Lung microvascular endothelial cell (primary cell): ENCODE measurements around the gene MAP3K2. TPM values are rescaled to one million over a fixed set of nuclear protein-coding genes. Genes with fewer than 3 reads are reported as not detected.

Experiments used
- DNase-seq, 2 donors: peaks; one replicate each; pipeline versions ENCODE4 v3.0.0 to v3.0.0-alpha.2; 2010; ENCODE audit warnings: low read depth in 2 of 2
- total RNA-seq: library from RNA; depleted of rRNA; stranded (reverse); fragments of >200 nt; gene quantifications from 2 replicates; pipeline ENCODE4 v1.2.1, GENCODE V29; 2014

The MAP3K2 gene
- total RNA-seq, 1 donor from 2014 or later = 19.8 TPM

- DNase-seq = no peak
These were observed 19.9 kb upstream of the MAP3K2 start for GRCh38 chr2:127407661-127408003.

GRCh38 chr2:127407091-127407490 is 19.3 kb upstream of the MAP3K2 start:
- no peak for DNase-seq

GRCh38 chr2:127406454-127406853 is 18.7 kb upstream of the MAP3K2 start:
- no peak for DNase-seq

- peak in 1 of 2 donors; percentile 44 for DNase-seq
These were observed 17.5 kb upstream of the MAP3K2 start for GRCh38 chr2:127405255-127405610.

GRCh38 chr2:127404466-127405254 is 16.9 kb upstream of the MAP3K2 start:
- no peak for DNase-seq

- DNase-seq = no peak
These were observed 15.7 kb upstream of the MAP3K2 start for GRCh38 chr2:127403460-127403859.

- DNase-seq = no peak
These were observed 14.3 kb upstream of the MAP3K2 start for GRCh38 chr2:127401757-127402695.

GRCh38 chr2:127400897-127401756 is 13.4 kb upstream of the MAP3K2 start:
- DNase-seq = peak in 1 of 2 donors; percentile 49

- no peak for DNase-seq
These were observed 12.7 kb upstream of the MAP3K2 start for GRCh38 chr2:127400533-127400896.

GRCh38 chr2:127398239-127398590 is 10.4 kb upstream of the MAP3K2 start:
- DNase-seq = peak; percentile 17 to 93

- no peak for DNase-seq
These were observed 9.9 kb upstream of the MAP3K2 start for GRCh38 chr2:127397568-127398238.

GRCh38 chr2:127394492-127394891 is 6.7 kb upstream of the MAP3K2 start:
- no peak for DNase-seq

GRCh38 chr2:127392828-127393578 is 5.2 kb upstream of the MAP3K2 start:
- DNase-seq = no peak

- DNase-seq = no peak
These were observed 4.5 kb upstream of the MAP3K2 start for GRCh38 chr2:127392133-127392827.

GRCh38 chr2:127389778-127390435 is 2.1 kb upstream of the MAP3K2 start:
- DNase-seq = no peak

GRCh38 chr2:127388423-127389164 is 819 bp upstream of the MAP3K2 start:
- peak in 1 of 2 donors; percentile 24 for DNase-seq

- peak; percentile 94 to 96 for DNase-seq
These were observed 766 bp downstream of the MAP3K2 start for GRCh38 chr2:127386764-127387654.

- DNase-seq = no peak
These were observed 1.5 kb downstream of the MAP3K2 start for GRCh38 chr2:127386246-127386645.
